ENCODE results near the gene GRID1.
"Not testable (repeated sequence)": the region's sequence is repeated elsewhere in the genome, so short reads cannot be mapped to it uniquely, and the experiment has no call there.

Gene GRID1

DNA sequence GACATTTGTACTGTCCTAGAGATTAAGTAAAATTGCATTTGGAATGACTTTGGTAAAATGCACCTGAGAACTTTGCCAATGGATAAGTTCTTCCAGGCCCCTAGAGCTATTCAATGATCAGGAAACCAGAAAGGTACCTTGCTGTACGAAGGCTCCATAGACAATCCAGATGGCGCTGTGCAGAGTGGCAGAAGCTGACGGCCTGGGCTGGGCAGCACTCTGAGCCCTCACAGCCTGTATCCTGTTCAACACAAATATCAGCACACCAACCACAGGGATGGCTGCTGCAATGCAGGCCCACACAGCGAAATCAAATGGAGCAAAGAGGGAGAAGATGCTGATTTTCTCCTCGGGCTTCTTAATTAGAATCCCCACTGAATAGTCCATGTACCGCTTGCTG is 642.4 kb downstream of the GRID1 start:
- DNase-seq, result no peak

GRCh38 chr10:85720931-85721590 is 645.5 kb downstream of the GRID1 start:
- DNase-seq, result no peak

DNA sequence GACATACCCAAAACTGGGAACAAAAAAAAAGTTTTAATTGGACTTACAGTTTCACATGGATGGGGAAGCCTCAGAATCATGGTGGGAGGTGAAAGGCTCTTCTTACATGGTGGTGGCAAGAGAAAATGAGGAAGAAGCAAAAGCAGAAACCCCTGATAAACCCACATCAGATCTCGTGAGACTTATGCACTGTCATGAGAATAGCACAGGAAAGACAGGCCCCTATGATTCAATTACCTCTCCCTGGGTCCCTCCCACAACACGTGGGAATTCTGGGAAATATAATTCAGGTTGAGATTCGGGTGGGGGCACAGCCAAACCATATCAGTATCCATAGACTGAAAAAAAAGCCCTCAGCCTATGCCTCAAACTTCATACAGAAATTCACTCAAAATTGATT is 647.2 kb downstream of the GRID1 start:
- no peak for DNase-seq

GRCh38 chr10:85713885-85714284 is 652.7 kb downstream of the GRID1 start:
- no peak for DNase-seq

- no peak for DNase-seq
These were observed 663.8 kb downstream of the GRID1 start for GRCh38 chr10:85702768-85703167.

DNA sequence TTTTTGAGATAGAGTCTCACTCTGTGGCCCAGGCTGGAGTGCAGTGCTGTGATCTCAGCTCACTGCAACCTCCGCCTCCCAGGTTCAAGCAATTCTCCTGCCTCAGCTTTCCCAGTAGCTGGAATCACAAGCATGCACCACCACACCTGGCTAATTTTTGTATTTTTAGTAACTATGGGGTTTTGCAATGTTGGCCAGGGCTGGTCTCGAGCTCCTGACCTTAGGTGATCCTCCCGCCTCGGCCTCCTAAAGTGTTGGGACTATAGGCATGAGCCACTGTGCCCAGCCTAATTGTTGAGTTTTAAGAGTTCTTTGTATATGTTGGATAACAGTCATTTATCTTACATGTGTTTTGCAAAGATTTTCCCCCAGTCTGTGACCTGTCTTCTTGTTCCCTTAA is 667.5 kb downstream of the GRID1 start:
- not testable (repeated sequence) for DNase-seq

- DNase-seq, result no peak
These were observed 669.7 kb downstream of the GRID1 start for GRCh38 chr10:85696893-85697292.

GRCh38 chr10:85682621-85683020 is 684.0 kb downstream of the GRID1 start:
- no peak for DNase-seq

DNA sequence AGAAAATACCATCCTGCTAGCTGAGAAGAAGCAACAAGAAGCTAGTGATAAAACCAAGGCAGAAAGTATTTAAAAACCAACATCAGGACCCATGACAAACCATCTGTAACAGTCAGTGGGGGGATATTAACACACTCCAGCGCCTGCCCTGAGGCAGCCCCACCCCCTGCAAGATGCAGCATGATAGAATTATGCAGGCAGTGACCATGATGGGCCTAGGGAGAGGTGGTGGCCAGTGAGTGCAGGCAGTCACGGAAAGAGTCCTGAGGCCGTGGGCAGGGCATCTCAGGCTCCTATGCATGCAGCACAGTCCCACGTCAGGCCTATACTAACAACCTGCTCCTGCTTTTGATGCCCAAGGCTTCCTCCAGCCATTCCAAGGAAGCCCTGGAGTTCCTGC is 686.9 kb downstream of the GRID1 start:
- no peak for DNase-seq

DNA sequence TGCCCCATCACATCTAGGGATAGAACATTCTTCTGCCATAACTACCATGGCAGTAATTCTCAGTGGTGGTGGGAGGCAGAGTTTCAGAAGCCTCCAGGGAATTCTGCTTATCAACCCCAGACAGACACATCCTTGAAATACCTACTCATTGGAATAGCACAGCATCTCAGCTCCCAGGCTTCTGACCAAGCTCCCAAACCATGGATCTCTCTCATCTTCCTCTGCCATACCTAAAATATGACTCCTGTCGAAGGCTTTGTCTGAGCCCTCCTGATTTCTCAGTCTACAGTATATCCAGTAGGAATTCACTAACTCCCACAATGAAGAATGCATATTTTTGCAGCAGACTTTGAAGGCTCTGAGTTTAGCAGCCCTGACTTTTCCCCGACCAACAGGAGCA is 687.5 kb downstream of the GRID1 start:
- no peak for DNase-seq

DNA sequence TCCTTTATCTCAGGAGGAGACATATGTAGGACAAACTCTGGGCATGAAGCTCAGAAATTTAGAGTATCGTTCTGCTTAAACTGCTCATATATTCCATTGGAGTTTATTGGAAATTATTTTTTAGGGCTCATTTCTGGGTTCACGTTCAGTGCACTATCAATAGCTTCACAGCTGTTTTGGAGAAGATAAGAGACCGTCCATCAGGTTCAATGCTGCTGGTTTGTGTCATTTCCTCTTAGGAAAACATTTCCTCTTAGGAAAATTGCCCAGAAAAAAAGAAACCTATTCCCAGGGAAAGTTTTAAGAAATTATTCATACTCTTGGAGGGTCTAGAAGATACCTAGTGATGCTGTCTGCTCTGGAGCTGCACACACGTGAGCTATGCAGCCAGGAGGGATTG is 691.7 kb downstream of the GRID1 start:
- DNase-seq, result no peak

GRCh38 chr10:85673270-85673669 is 693.3 kb downstream of the GRID1 start:
- no peak for DNase-seq

DNA sequence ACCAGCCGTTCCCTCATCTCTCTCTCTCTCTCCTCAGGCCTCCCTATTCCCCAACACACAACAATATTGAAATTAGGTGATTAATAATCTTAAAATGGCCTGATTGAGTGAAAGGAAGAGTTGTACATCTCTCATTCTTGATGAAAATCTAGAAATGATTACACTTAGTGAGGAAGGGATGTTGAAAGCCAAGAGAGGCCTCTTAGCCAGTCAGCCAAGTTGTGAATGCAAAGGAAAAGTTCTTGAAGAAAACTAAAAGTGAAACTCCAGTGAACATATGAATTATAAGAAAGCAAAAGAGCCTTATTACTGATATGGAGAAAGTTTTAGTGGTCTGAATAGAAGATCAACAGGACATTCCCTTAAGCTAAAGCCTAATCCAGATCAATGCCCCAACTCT is 695.1 kb downstream of the GRID1 start:
- no peak for DNase-seq

DNA sequence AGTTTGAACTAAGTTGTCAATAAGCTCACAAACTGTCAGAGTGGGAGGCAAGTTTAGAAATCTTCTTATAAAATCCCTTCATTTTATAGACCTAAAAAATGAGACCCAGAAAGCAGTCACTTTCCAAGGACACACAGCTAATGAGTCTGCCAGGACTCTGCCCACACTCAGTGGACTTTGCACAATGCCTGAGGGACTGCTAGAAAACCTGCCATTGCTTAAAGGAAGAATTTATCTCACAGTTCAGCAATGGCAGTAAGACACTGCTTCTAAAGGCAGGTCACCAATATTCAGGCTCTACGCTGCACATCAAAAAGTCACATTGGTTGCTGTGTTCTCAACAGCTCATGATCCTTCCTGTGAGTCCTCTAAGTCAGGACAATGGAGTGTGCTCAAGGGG is 698.1 kb downstream of the GRID1 start:
- no peak for DNase-seq

GRCh38 chr10:85667638-85668233 is 698.9 kb downstream of the GRID1 start:
- DNase-seq, result no peak

DNA sequence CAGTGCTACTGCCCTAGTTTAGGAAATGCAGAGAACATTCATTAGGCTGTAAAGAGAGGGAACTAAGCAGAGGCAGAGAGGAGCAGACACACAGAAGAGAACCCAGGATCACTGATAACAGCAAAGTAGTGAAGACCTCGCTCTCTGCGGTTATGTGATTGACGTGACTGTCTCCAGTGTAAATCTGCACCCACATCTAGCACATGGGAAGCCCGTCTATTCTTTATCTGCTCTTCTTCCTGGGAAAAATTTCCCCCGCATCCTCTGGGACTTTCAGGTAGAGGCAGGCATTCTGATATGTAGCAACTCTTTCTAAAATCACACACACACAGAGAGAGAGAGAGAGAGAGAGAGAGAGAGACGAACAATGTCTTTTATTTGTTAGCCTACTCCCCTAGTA is 699.6 kb downstream of the GRID1 start:
- DNase-seq, result no peak

- no peak for DNase-seq
These were observed 700.5 kb downstream of the GRID1 start for GRCh38 chr10:85666102-85666501.

DNA sequence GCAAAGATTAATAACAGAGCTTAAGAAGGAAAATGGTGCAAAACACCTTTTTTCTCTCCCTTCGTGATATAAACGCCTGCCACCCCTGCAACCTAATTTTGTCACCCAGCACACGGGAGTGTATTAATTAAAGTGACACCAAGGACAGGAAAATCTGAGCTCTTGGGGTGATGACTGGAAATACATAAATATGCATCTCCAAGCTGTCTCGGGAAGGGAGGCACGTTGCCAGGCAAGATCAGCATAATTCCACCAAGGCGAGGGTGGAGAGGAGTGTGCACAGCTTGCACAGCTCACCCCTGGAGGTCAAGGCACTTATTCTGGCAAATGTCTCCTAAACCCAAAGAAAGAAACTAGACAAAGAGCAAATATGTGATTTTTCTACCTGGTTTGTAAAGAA is 700.9 kb downstream of the GRID1 start:
- no peak for DNase-seq

DNA sequence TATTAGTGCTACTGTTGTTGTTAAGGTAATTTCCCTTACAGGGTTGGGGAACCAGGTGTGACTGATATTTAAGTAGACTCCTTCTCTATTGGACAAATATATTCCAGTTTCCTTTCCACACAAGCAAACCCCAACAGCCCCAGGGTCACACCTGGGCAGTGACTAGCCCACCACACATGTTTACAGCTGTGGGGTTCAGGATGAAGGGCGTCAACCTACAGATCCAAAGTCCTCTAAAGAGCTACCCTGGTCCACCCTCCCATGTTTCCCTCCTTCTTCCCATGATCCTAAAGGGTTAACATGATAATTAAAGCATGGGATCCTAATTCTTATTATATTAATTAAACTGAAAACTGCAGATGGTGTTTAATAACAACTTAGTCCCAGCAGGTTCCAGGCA is 701.5 kb downstream of the GRID1 start:
- DNase-seq, result no peak

DNA sequence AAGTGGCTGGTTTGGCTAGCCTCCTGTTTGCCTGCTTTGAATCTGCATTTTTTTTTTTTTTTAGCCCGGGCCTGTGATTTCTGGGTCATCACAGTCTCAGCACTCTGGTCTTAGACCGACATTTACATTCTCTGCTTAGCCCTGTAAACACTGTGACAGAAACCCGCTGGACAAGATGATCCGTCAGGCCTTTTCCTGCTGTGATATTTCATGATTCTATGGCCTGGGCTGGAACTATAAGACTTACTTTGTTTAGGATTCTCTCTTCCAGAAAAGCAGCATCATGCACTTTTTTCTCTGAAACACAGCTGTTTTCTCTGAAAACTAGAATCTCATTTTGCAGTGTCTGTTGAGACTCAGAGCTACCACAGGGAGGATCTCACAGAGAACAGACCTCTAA is 705.5 kb downstream of the GRID1 start:
- no peak for DNase-seq

DNA sequence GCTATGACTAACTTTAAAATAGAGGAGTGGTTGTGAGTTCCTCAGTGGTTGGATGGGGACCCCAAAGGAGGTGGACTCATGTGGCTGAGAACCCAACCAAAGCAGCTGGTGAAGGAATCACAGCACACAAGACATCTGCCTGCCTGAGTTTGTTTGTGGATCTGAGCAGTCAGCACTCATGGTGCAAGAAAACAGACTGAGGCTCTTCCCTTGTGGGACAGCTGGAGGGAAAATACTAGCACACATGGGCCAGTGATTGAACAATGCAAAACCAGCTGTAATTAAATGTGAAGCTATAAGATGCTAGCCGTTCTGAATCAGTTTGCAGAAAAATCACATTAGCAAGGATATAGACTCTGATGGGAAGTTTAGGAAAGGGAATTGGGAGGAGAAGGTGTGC is 707.3 kb downstream of the GRID1 start:
- no peak for DNase-seq

DNA sequence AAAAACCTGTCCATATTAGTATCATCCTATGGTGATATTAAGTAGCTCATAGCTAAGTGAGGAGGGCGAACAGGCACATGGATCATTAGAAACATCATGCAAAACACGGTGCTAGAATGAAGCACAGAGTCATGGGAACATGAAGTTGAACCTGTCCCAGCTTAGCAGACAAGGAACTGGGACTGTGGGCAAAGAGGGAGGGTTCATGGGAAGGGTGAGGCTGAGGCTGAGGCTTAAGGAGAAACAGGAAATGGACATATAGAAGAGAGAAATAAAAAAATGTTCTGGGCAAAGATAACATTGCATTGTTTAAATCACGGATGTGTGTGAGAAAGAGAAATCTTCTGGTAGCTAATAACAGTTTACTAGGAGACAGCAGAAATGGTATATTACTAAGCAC is 708.1 kb downstream of the GRID1 start:
- DNase-seq, result no peak

DNA sequence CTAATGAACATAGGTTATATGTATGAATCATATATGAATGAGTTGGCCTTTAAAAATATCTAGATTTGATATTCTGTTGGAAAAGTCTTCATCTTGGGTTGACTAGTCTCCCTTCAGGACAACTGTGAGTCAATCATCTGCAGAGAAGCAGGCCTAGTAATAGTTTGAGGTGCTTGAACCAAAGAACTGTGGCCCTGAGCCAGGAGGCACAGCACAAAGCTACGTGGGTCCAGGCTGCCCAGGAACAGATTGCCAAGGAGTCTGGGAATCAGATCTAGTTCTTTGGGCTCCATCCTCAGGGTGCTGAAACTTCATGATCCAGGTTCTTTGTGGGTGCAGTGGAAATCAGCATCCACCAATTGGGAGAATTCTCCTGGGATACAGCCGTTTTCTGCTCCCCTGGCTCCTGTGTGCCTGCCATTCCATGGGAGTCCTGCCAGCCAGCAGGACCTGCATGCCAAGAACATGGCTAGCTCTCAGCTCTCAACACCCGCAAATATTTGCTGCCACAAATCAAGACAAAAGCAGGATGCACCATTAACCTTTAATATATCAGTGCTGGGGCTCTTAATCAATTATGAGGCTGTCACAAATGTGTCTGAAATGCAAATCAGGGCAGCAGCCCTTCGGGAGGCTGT is 709.0 kb downstream of the GRID1 start:
- no peak for DNase-seq

- no peak for DNase-seq
These were observed 711.2 kb downstream of the GRID1 start for GRCh38 chr10:85655411-85655810.

DNA sequence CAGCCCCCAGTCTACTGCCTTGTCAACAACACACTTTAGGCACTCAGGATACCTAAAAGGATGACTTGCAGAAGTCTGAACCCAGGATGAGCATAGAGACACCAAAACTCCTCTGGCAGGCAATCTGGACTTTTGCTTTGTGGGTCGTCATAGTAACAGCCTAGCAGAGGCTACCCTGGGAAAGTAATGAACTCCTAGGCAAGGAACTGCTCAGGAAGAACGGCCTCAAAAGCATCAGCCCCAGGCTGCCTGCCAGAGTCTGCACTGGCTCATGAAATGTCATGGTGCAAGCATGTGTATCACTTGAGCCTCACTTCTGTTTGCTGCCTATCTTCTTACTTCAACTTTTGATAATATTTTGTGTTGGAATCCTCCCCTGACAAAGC is 715.1 kb downstream of the GRID1 start:
- no peak for DNase-seq
